Stimulated activated naive B cell treated with anti-CD40 and anti-IgM and Interleukin-4, amounts not matched to agents 10 μg/mL and 1 μg/mL and 100 μg/mL, for 72 hours (primary cell): ENCODE measurements around the gene RBM15B.
A peak's percentile ranks its signal among the peaks of the same experiment; 100 is the strongest.

ENCODE experiments used
- ATAC-seq, 2 donors: fragments of 150-1000 bp; cut with Tn5 transposase; replicated peaks; 2 replicates each; pipeline ENCODE4 v1.10.0; 2021; ENCODE audit warnings: moderate library complexity in 1 of 2
- DNase-seq: peaks from one replicate; pipeline ENCODE4 v3.0.0; 2021
- H3K27ac Mint-ChIP-seq: one replicate; pipeline ENCODE4 v1.8.0; 2022; ENCODE audit warnings: mild to moderate bottlenecking, mixed read lengths
- H3K27me3 Mint-ChIP-seq, 2 donors: one replicate each; pipeline ENCODE4 v1.8.0; 2022; ENCODE audit warnings: mixed read lengths in 2 of 2
- H3K36me3 Mint-ChIP-seq, 2 donors: one replicate each; pipeline ENCODE4 v1.8.0; 2022; ENCODE audit warnings: mixed read lengths in 2 of 2, mild to moderate bottlenecking in 1 of 2
- H3K4me1 Mint-ChIP-seq, 2 donors: one replicate each; pipeline ENCODE4 v1.8.0; 2022; ENCODE audit warnings: mixed read lengths in 2 of 2, mild to moderate bottlenecking in 1 of 2
- H3K4me3 Mint-ChIP-seq, 2 donors: one replicate each; pipeline ENCODE4 v1.8.0; 2022; ENCODE audit warnings: mild to moderate bottlenecking in 2 of 2, mixed read lengths in 2 of 2, moderate library complexity in 1 of 2
- H3K9me3 Mint-ChIP-seq, 2 donors: one replicate each; pipeline ENCODE4 v1.8.0; 2022; ENCODE audit warnings: mixed read lengths in 2 of 2, mild to moderate bottlenecking in 1 of 2

The RBM15B gene

DNA sequence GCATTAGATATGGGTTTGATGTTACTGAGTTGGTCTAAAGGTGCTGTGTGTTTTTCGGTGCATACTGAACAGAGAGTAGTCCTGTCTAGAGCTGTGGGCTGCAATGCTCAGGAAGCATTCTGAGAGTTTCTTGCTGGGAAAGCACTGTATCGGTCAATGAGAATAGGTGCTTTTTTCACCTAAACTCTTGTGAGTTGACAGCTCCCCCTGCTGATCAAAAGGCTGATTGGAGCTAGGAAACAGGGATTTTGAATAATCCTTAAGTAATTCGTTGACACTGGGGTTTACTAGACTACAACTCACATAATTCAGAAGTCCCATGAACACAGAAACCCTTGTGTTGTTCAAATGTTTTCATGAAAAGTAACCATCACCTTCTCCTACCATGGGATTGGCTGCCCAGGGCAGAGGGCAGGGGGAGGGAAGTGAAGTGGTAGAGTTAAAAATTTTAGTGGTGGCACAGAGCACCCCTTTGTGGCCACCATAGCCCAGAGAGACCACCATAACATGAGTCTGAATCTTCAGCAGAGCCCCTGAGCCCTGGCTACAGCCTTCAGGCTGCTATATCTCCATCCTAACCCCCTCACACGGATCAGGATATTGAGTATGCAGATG is 19.0 kb upstream of the RBM15B start:
- Mint-ChIP-seq H3K27ac (no peak overlapping the region), H3K4me3 (no peak overlapping the region), H3K27me3 (peaks cover 22 to 41% of the 10 kb centered on the region in 2 donors), H3K4me1 (peaks cover 0 to 2% of the 10 kb centered on the region in 2 donors), H3K9me3 (no peaks in the 10 kb centered on the region), H3K36me3 (no peaks in the 10 kb centered on the region)
- ATAC-seq = peak; percentile 64 to 73
- DNase-seq = peak; percentile 28

DNA sequence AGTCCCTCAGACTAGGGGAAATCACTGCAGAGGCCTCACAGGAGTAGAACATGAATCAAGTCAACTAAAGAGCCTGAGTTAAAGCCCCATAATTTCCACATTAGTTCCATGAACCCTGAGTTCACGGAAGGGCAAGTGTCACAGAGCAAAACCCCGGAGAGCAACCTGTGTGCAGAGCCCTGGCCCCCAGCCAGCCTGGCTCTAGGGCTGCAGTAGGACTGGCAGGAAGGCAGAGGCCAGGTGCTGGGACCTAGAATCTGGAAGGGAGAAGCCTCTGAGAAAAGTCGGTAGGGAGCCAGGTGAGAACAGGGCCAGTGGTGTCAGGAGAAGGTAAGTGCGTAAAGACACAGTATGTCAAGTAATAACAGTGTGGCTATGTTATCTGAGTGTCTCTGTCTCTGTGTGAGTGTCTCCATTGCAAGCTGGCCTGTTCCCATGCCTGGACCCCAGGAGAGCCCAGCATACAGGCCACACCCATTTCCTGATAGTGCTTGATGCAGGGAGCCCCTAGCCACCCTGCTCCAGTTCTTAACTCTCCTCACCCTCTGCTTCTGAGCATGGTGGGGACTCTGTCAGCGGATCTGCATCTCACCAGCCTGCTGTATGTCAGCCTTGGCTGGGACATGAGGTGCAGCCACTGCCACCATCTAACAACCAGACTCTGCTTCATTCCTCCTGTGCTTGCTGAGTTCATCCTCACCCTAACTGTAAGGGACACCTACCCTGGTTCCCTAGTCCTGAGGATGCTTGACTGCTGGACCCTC is 17.2 kb upstream of the RBM15B start:
- H3K27ac Mint-ChIP-seq = no peak overlapping the region
- DNase-seq (no peak), ATAC-seq (no peak)
- H3K36me3 Mint-ChIP-seq = no peaks in the 10 kb centered on the region
- H3K4me3 Mint-ChIP-seq = no peak overlapping the region
- no peaks in the 10 kb centered on the region for H3K9me3 Mint-ChIP-seq
- H3K4me1 Mint-ChIP-seq = peaks cover 0 to 2% of the 10 kb centered on the region in 2 donors
- H3K27me3 Mint-ChIP-seq = peaks cover 16 to 40% of the 10 kb centered on the region in 2 donors

DNA sequence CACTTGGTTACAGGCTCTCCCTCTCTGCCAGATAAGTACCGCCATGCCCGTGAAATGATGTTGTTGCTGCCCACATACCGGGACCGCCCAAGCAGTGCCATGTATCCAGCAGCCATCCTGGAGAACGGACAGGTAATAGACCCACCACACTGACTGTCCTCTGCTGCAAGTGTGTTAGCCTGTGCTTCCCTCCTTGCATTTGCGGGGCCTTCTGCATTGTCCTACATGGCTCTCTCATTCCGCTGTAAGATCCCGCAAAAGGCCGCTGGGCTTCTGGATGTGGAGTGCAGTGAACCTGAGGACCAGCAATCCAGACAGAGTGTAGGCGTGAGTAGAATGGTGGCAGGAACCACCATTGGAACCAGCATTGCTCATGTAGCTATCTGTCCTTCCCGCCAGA is 16.6 kb upstream of the RBM15B start:
- ATAC-seq = no peak
- Mint-ChIP-seq H3K36me3 (no peaks in the 10 kb centered on the region), H3K4me3 (no peak overlapping the region), H3K4me1 (peaks cover 0 to 4% of the 10 kb centered on the region in 2 donors), H3K27me3 (peaks cover 20 to 44% of the 10 kb centered on the region in 2 donors), H3K27ac (no peak overlapping the region), H3K9me3 (no peaks in the 10 kb centered on the region)
- no peak for DNase-seq

DNA sequence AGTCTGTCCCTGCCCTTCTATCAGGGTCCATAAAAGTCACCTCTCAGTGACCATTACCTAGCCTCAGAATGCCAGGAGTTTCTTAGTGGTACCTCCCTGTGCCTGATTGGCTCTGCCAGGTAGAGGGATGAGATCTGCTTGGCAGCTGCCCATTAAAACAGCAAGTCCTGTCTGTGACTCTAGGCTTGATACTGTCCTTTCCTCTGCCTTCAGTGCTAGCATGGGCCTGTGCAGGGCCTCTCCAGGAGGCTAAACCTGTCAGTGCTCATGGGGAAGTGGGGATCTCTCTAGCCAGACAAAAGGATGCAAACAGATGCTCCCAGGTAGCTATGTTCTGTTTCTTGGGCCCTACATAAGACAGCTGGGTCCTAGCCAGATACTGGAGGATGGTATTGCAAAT is 15.9 kb upstream of the RBM15B start:
- ATAC-seq (no peak), DNase-seq (no peak)
- H3K4me3 Mint-ChIP-seq = no peak overlapping the region
- H3K9me3 Mint-ChIP-seq = no peaks in the 10 kb centered on the region
- H3K27me3 Mint-ChIP-seq = peaks cover 20 to 41% of the 10 kb centered on the region in 2 donors
- H3K4me1 Mint-ChIP-seq = peaks cover 0 to 4% of the 10 kb centered on the region in 2 donors
- no peaks in the 10 kb centered on the region for H3K36me3 Mint-ChIP-seq
- no peak overlapping the region for H3K27ac Mint-ChIP-seq

DNA sequence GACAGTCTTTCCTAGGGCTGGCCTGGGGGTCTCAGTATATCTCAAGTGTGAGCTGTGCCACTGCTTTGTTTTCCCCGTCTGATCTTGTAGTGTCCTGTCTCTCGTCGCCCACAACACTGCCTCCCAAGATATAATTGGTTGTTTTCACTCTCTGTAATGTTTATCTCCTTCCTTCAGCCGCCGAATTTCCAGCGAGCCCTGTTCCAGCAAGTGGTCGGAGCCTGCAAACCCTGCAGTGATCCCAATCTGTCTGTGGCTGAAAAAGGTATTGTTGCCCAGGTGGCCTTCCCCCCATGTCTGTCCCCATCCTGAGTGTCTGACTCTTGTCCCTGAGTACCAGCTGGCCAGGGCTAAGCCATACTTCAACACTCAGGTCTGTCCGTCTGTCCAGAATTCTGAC is 15.5 kb upstream of the RBM15B start:
- no peaks in the 10 kb centered on the region for H3K9me3 Mint-ChIP-seq
- peaks cover 20 to 41% of the 10 kb centered on the region in 2 donors for H3K27me3 Mint-ChIP-seq
- H3K27ac Mint-ChIP-seq = no peak overlapping the region
- DNase-seq (no peak), ATAC-seq (no peak)
- H3K4me3 Mint-ChIP-seq = no peak overlapping the region
- no peaks in the 10 kb centered on the region for H3K36me3 Mint-ChIP-seq
- H3K4me1 Mint-ChIP-seq = peaks cover 0 to 4% of the 10 kb centered on the region in 2 donors

DNA sequence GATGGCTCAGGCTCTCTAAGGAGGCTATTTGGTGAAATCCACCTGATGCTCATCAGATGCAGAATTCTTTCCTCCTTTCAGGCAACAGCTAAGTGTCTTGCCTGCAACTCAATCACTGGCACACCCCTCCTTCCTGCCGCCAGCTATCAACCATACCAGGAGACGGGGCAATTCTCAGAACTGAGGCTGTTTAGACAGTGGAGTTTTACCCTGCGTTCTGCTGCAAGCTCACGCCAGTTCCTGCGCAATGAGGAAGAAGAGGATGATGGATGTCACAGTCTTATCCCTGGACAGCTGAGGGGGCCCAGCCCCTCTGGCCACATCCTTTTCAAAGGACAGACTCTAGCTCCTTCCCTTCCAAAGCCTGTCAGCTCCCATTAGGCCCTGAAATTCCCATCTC is 13.0 kb upstream of the RBM15B start:
- Mint-ChIP-seq H3K27me3 (peaks cover 15 to 41% of the 10 kb centered on the region in 2 donors), H3K27ac (no peak overlapping the region), H3K36me3 (peaks cover 0 to 4% of the 10 kb centered on the region in 2 donors), H3K4me1 (peaks cover 2 to 3% of the 10 kb centered on the region in 2 donors), H3K9me3 (no peaks in the 10 kb centered on the region), H3K4me3 (no peak overlapping the region)
- DNase-seq = no peak
- no peak for ATAC-seq

DNA sequence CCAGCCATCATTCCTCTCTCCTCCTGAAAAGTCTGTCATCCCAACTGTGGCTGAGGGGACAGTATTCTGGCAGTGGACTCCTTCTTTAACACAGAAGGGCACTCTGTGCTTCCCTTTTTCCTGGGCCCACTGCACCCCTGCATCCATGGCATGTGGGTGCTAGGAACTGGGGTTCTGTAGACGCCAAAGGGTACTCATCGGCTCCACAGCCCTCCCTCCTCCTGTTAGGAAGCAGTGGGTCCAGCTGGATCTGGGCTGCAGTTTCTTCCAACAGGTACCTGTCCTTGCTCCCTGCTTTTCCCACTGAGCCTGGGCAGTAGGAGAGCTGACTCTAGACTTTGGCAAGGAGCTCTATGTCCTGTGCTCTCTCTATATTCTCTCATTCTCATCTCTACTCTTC is 12.4 kb upstream of the RBM15B start:
- DNase-seq (no peak), ATAC-seq (no peak)
- Mint-ChIP-seq H3K4me1 (peaks cover 7 to 8% of the 10 kb centered on the region in 2 donors), H3K9me3 (no peaks in the 10 kb centered on the region), H3K4me3 (no peak overlapping the region), H3K27me3 (peaks cover 11 to 36% of the 10 kb centered on the region in 2 donors), H3K27ac (no peak overlapping the region), H3K36me3 (peaks cover 0 to 4% of the 10 kb centered on the region in 2 donors)

DNA sequence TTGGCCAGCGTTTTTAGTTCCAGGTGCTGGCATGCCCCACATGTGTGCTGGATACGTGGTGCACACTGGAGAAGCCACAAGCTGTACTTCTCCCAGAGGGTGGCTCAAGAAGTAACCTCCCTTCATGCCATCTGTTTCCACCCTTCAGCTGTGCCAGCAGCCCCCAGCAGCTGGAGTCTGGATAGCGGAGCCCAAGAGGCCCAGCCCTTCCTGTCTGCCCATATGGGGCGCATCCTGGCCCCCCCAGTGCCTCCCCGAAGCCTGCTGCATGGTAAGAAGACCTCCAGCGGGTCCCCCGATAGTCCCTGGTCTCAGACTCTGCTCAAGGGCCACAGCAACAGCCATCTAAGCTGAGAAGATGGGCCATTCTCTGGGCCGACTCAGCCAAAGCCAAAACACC is 11.8 kb upstream of the RBM15B start:
- Mint-ChIP-seq H3K9me3 (no peaks in the 10 kb centered on the region), H3K36me3 (peaks cover 0 to 4% of the 10 kb centered on the region in 2 donors), H3K27me3 (peaks cover 8 to 32% of the 10 kb centered on the region in 2 donors), H3K4me3 (no peak overlapping the region), H3K27ac (no peak overlapping the region), H3K4me1 (peaks cover 7 to 9% of the 10 kb centered on the region in 2 donors)
- no peak for DNase-seq
- ATAC-seq = no peak

DNA sequence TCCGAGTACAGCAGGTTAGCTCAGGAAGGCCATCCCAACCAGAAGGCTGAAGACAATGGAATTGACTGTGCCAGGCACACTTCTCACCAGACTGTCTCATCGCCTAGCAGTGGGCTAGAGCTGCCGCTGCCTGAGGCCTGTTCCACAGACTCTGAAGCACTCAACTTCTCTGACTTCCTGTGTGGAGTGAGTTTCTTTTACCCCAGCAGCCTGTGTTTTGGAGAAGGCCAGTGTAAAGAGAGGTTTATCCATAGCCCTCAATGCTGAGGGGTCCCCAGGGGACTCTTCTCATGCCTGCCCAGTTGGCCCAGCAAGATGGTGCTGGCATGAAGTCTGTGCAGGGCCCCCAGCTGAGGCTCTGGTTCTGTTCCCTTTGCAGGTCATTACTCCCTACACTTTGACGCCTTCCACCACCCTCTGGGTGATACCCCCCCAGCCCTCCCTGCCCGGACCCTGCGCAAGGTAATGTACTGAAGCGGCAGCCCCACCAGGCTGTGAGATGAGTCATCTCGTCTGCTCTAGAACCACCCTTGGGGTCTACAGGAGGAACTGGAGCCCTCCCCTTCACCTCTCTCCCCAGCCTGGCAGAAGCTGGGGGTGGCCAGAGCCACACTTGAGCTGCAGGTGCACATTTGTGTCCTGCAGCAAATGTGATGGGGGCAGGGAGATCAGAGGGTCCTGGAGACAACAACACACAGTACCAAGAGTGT is 11.2 kb upstream of the RBM15B start:
- ATAC-seq (no peak), DNase-seq (no peak)
- Mint-ChIP-seq H3K4me3 (no peak overlapping the region), H3K27me3 (peaks cover 6 to 28% of the 10 kb centered on the region in 2 donors), H3K4me1 (peaks cover 7 to 9% of the 10 kb centered on the region in 2 donors), H3K9me3 (no peaks in the 10 kb centered on the region), H3K36me3 (peaks cover 0 to 4% of the 10 kb centered on the region in 2 donors), H3K27ac (no peak overlapping the region)

DNA sequence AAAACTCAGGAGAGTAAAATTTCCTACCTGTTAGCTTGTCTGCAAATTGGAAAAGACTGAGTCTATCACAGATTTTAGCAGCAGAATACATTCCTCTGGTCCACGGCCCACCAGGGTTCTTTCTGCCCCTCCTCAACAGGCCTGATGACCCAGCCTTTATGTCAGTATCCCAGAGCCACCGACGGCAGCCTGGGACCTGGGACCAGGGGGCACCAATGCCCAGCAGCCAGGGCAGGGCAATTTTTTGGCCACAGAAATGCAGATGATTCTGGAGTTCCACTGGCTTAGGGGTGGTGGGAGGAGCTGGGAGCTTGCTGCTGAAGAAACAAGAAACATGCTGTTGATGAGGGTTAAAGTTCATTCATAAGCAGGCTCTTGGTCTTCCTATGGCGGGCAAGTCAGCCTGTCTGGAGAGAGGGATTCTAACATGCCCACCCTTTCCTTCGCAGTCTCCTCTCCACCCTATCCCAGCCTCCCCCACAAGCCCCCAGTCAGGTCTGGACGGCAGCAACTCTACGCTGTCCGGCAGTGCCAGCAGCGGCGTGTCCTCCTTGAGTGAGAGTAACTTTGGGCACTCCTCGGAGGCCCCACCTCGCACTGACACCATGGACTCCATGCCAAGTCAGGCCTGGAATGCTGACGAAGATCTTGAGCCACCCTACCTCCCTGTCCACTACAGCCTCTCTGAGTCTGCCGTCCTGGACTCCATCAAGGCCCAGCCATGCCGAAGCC is 10.3 kb upstream of the RBM15B start:
- H3K36me3 Mint-ChIP-seq = peaks cover 0 to 4% of the 10 kb centered on the region in 2 donors
- peaks cover 10% of the 10 kb centered on the region in 2 donors for H3K4me1 Mint-ChIP-seq
- H3K9me3 Mint-ChIP-seq = no peaks in the 10 kb centered on the region
- H3K27ac Mint-ChIP-seq = no peak overlapping the region
- no peak overlapping the region for H3K4me3 Mint-ChIP-seq
- ATAC-seq (no peak), DNase-seq (no peak)
- H3K27me3 Mint-ChIP-seq = peaks cover 6 to 22% of the 10 kb centered on the region in 2 donors

DNA sequence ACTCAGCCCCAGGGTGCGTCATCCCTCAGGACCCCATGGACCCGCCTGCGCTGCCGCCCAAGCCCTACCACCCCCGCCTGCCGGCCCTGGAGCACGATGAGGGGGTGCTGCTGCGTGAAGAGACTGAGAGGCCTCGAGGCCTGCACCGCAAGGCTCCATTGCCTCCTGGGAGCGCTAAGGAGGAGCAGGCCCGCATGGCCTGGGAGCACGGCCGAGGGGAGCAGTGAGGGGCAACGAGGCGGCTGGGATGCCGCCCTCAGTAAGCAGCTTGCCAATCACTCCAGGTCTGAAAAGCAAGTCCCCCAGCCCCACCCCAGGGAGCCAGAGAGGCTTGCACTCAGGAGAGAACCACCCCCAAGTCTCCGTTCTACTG is 9.8 kb upstream of the RBM15B start:
- no peaks in the 10 kb centered on the region for H3K9me3 Mint-ChIP-seq
- no peak for ATAC-seq
- H3K27me3 Mint-ChIP-seq = peaks cover 6 to 17% of the 10 kb centered on the region in 2 donors
- peaks cover 13 to 15% of the 10 kb centered on the region in 2 donors for H3K4me1 Mint-ChIP-seq
- H3K36me3 Mint-ChIP-seq = peaks cover 2 to 5% of the 10 kb centered on the region in 2 donors
- no peak overlapping the region for H3K4me3 Mint-ChIP-seq
- DNase-seq = no peak
- H3K27ac Mint-ChIP-seq = no peak overlapping the region

DNA sequence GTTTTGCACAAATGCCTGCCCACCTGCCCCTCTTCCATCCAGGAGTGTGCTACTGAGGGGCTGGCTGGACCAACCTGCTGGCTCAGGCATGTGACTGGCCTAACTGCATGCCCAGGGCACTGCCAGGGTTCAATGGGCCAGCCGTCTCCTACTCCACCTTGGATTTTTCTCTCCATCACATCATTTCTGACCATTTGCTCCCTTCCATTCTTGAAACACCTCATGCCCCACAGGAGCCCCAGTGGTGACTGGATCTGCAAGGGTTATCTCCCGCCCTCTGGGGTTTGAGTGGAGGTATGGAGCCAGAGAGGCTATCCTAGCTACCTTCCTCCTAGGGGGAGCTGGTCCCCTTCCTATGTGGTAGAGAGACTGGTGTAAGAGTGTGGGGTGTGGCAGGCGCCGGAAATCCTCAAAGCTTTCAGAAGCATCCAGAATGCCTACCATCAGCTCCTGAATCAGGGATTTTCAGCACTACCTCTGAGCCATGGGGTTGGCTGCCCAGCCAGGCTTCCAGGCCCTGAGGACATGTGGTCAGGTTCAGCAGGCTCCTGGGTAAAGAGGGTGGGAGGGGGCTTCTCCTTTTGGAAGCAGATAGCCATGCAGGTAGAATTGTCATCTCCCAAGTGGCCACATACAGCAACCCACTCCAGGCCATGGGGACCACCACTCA is 8.9 kb upstream of the RBM15B start:
- H3K4me1 Mint-ChIP-seq = peaks cover 17 to 24% of the 10 kb centered on the region in 2 donors
- H3K27ac Mint-ChIP-seq = no peak overlapping the region
- no peaks in the 10 kb centered on the region for H3K9me3 Mint-ChIP-seq
- peaks cover 6 to 11% of the 10 kb centered on the region in 2 donors for H3K27me3 Mint-ChIP-seq
- peaks cover 5 to 11% of the 10 kb centered on the region in 2 donors for H3K36me3 Mint-ChIP-seq
- DNase-seq = no peak
- no peak overlapping the region for H3K4me3 Mint-ChIP-seq
- no peak for ATAC-seq

DNA sequence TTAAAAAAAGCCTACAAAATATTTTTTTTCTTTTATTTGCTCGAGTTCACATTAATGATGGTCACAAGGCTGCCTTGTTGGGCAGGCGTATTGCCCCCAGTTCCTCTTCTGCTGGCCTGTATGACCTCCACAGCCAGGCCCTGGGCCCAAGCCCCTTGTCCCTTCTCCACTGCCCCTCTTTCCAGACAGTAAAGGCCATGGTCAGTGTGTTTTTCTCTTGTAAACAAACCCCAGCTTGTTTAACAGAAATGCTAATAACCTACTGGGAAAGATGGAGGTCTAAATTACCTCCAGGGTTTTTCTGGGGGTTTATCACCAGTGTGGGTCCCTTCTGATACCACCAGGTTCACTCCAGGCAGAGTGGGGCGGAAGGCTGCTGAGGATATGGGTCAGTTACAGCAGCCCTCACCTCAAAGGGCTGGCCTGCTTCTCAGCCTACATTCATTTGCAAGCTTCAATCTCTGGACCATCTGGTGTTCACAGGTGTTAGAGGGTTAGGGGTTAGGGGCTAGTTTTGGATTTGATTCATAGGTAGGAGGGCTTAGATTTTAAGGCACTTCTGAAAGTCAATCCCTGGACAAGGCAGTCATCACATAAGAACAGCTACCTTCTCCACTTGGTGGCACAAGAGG is 8.0 kb upstream of the RBM15B start:
- peaks cover 9 to 17% of the 10 kb centered on the region in 2 donors for H3K36me3 Mint-ChIP-seq
- peaks cover 6 to 11% of the 10 kb centered on the region in 2 donors for H3K27me3 Mint-ChIP-seq
- no peak overlapping the region for H3K27ac Mint-ChIP-seq
- no peak for ATAC-seq
- peaks cover 23 to 33% of the 10 kb centered on the region in 2 donors for H3K4me1 Mint-ChIP-seq
- DNase-seq = no peak
- H3K4me3 Mint-ChIP-seq = peak overlapping the region; percentile 63 to 96
- no peaks in the 10 kb centered on the region for H3K9me3 Mint-ChIP-seq
